Fibroblast of peridontal ligament (primary cell): ENCODE results near the gene COQ4.
A peak's percentile ranks its signal among the peaks of the same experiment; 100 is the strongest.

Source experiments
- DNase-seq: peaks from one replicate; pipeline ENCODE4 v3.0.0-alpha.2; 2010; ENCODE audit errors: extremely low read depth

Gene COQ4

GRCh38 chr9:128372784-128373183, 50.1 kb downstream of the COQ4 start:
- peak; percentile 19 for DNase-seq

- DNase-seq, result no peak
Observed at GRCh38 chr9:128374221-128374675, 51.6 kb downstream of the COQ4 start.

- peak; percentile 23 for DNase-seq
Observed at GRCh38 chr9:128375865-128376264, 53.2 kb downstream of the COQ4 start.

DNA sequence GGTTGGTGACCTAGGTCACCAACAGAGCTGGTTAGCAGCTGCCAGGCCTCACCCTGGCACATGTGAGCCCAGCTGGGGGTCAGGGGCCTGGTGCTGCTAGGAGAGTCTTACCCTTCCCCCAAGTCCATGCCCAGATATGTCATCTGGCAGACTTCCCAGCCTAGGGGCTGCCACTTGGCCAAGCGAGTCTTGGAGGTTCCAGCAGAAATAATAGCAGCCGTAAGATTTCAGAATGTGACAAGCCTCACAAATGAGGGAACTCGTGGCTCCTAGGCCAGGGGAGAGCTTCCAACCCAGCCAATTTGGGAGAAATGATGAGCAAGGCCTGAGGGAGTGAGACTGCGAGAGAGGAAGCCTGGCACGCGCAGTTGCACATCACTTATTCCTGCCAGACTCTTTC, 59.6 kb downstream of the COQ4 start:
- DNase-seq, result no peak

- DNase-seq, result no peak
Observed at GRCh38 chr9:128383007-128383753, 60.5 kb downstream of the COQ4 start.
